GM19395 (cell line): Measurements from ENCODE around the gene IQCH.

Experiments used
- ATAC-seq: cut with Tn5 transposase; IDR thresholded peaks from one replicate; pipeline ENCODE4 v1.9.1; 2021; ENCODE audit warnings: mild to moderate bottlenecking, moderate library complexity; ENCODE audit not compliant: unreplicated experiment

IQCH gene

GRCh38 chr15:67480741-67481140 lies 226.2 kb downstream of the IQCH start:
- ATAC-seq = no peak

GRCh38 chr15:67481680-67482079 lies 227.1 kb downstream of the IQCH start:
- ATAC-seq = no peak

DNA sequence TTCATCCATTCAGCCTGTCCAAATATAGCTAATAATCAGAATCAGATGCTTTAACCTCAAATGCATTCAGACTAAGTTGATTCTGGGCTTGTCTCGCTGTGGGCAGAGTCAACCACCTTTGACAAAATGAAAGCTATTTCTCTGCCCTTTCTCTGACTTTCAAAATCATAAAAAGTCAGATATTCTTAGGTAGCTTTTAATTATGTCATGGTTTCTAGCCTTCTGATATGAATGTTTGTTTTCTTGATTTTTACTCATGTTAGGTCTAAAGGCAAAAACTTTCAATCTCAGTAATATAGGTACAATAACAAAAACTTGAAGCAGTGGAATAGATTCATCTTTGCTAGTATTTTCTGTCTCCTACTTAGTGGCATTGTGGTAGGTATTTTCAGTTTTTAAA lies 241.0 kb downstream of the IQCH start:
- no peak for ATAC-seq

GRCh38 chr15:67501177-67501835 lies 246.7 kb downstream of the IQCH start:
- ATAC-seq = no peak

- ATAC-seq = no peak
Measured at GRCh38 chr15:67501836-67502461, 247.4 kb downstream of the IQCH start.

DNA sequence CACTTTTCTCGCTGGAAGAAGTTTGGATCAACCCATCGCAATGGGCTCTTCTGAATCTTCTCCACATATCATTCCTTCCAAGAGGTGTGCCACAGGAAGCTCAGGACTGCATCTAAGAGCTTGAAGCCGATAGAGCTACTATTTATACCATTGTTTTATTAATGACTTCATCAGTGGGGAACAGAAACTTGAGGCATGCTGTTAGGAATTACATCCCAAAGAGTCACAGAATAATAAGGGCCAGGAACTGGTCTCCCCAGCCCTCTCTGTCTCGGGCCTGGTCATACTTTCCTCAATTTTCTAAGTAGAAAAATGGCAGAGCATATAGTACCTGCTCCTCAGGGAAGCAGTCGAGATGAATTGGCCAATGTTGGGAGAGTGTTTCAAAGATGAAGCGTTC lies 249.5 kb downstream of the IQCH start:
- no peak for ATAC-seq

DNA sequence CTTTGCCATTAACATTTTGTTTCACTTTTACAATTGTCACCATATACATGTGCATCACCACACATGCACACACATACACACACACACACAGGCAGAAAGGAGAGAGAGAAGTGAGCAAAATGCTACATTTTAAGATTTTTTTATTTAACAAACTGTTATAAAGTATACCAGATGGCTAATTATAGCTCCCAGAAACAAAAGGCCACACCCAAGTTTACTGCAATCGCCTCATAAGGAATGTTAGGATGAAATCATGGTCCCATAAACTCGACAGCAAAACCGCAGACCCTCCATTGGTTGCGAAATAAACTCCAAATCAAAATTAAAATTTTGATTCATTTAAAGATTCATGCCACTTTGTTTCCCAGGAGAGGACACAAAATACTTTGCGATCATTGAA lies 250.2 kb downstream of the IQCH start:
- no peak for ATAC-seq

- ATAC-seq = no peak
Measured at GRCh38 chr15:67505675-67506572, 251.3 kb downstream of the IQCH start.

- no peak for ATAC-seq
Measured at GRCh38 chr15:67506775-67507747, 252.5 kb downstream of the IQCH start.

GRCh38 chr15:67508407-67508806 lies 253.8 kb downstream of the IQCH start:
- ATAC-seq = no peak

DNA sequence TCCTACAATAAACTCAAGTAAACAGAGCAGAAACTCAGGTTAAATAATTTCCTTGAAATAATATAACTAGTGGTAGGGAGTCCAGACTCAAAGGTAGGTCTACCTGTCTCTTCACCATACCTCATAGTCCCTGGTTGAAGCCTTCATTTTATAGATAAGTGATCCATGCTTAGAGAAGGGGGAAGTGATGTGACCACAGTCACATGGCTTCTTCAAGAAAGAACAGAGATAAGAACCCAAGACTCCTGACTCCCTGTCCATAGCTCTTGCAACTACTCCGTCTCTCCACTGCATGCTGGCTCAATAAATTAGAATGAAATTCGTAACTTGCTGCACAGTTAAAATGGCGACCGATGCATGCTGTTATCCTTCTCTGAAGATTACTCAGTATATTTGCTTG lies 255.3 kb downstream of the IQCH start:
- ATAC-seq = no peak

DNA sequence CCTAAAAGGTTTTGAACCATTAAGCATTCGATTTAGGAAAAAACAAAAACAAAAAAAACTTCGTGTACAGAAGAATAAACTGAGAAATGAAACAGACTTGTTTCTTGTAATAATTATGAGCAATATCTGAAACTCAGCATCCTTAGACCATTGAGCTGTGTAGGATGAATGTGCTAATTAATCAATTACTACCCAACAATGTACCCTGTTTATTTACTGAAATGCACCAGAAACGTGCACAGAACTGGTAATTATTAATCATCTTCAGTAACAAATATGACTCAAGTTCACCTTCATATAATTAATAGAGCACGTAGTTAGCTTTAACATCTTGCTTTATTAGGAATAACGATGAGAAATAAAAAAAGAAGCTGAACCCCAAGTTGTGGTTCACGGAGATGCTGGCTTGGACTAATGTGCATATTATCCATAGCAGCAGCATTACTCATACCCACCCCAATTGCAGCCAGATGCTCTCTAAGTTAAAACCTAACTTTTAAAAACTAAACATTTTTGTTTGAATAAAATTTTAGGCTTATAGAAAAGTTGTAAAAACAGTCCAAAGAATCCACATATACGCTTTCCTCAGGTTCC lies 256.1 kb downstream of the IQCH start:
- ATAC-seq = no peak

DNA sequence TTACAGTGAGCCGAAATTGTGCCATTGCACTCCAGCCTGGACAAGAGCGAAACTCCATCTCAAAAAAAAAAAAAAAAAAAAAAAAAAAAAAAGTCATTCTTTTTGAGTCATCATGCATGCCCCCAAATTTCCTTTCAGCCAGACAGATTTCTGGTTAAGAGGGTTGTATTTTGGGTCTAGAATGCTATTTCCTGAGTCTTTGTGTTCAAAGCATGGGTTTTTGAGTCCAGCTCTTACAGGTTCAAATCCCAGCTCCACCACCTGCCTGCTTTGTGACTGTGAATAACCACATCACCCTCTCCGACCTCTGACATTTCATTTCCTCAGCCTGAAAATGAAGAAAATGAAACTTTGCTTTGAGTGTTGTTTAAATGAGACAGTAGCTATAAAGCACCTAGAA lies 257.0 kb downstream of the IQCH start:
- ATAC-seq = no peak

DNA sequence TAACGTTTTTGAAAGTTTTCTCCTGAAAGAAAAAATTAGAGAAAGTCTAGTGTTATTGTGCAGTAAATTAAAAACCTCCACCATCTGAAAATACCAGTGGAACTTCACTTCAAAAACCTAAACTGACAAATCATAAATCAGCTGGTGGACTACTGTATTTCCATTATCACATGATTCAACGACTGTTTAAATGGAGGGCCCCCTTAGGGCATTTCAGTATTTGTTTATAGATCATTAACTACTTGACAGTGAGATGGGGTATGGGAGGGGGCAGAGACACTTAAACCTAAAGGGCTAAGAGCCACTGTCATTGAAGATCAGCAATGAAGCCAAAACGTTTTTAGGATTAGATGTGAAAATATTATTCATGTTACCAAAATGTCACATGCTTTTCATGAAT lies 257.6 kb downstream of the IQCH start:
- ATAC-seq = no peak

- ATAC-seq = no peak
Measured at GRCh38 chr15:67512933-67513714, 258.5 kb downstream of the IQCH start.

GRCh38 chr15:67515090-67515489 lies 260.5 kb downstream of the IQCH start:
- ATAC-seq = no peak

- no peak for ATAC-seq
Measured at GRCh38 chr15:67515557-67515956, 261.0 kb downstream of the IQCH start.

DNA sequence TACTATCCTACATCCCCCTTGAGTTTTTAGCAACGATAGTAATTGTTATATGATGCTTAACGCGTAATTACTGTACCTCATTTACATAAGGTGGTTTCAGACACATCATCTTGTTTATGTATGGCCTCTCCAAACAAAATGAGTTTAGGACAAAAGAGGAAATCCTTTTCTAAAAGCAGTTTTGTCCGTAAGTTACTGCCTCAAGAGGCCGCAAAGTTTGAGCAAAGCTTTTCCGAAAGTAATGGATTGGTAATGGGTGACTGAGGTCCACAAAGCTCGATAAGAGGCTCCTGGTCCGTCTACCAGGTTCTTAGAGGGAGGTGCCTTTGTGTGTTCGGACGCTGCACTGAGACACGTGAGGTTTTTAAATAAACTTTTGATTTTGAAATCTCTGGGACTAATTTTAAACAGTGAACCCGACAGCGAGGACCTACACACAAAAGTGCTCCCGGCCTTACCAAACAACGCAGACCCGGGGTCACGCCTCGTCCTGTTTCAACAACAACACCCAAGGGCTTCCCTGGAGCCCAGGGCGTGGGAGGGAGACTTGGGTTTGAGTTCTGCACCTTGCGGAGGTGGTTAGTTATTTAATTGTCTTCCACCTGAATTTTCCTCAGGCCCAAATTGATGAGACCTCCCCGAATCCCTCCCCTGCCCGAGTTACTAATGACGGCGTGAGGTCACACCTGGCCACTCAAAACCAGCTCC lies 265.9 kb downstream of the IQCH start:
- peak; percentile 21 for ATAC-seq
